GM19099 (cell line): Measurements from ENCODE around the gene AJAP1.

Source experiments
- POLR2A ChIP-seq: IDR thresholded peaks from 3 replicates; pipeline ENCODE4 v1.6.1; 2011; ENCODE audit warnings: low read depth; ENCODE audit not compliant: insufficient read length; ENCODE audit errors: extremely low read depth

AJAP1 gene

GRCh38 chr1:4626560-4627319 lies 27.7 kb upstream of the AJAP1 start:
- no peak for TF ChIP-seq POLR2A

DNA sequence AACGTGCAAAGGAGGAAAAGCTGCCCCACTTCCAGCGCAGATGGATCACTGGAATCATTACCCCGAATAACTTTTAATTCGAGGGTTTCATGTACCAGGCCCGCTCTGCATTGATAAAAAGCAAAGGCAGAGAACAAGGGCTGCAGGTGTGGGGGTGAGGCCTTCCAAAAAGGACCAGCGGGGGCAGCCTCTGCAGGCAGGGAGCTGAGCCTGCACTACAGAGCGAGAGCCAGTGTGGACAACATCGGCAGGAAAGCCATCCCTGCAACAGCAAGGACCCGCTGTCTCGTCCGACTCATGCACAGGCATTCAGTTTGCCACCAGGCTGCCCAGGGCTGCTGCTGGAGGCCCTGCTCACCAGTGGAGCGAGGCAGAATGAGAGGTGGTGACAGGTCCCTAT lies 27.1 kb upstream of the AJAP1 start:
- TF ChIP-seq POLR2A: no peak

- TF ChIP-seq POLR2A: no peak
Observed at GRCh38 chr1:4628992-4629391, 25.4 kb upstream of the AJAP1 start.

DNA sequence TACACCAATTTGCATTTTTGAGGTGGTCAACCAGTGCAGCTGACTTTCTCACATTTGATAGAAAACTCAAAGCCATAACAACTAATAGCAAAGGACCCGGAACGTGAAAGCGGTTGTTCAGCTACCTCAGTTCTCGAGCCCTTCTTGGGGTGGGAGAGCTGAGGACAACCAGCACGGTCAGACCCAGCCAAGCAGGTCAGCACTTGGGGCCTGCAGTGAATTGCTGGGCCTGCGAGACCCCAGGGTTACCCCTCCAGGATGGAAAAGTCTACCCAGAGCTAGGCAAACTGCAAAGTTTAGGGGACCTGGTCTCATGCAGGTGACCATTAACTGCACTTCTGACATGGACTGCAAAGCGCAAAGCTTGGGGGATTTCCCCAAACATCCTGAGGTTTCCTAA lies 23.8 kb upstream of the AJAP1 start:
- no peak for TF ChIP-seq POLR2A

DNA sequence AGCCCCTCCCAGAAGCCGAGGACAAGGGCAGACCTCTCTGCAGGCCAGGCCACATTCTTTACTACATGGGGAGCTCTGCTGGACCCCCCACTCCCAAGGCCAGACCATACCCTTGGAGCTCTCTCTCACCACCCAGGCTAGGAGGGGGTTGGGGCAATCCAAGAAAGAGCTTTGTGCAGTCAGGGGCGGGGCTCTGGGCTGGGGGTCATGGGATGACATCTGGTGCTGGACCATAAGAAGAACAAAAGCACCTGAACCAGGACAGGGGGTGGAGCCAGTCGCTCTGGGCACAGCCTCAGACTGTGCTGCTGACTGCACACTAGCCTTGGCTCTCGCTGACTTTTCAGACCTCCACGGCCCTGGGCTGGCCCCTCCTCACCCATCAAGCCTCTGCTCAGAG lies 23.1 kb upstream of the AJAP1 start:
- TF ChIP-seq POLR2A: no peak

DNA sequence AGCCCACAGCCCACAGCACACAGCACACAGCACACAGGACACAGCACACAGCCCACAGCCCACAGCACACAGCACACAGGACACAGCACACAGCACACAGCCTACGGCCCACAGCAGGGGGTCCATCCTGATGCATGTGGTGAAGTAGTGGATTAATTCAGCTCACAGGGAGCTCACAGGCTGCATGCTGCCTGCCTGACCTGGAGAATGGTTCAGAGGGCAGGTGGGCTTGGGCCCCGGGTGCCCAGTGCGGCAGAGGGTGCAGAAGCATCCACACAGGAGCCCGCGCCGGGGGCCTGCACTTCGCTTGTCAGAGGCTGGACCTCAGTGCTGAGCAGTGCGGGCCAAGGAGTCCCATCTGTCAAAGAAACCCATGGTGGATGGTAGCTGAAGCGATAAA lies 21.1 kb upstream of the AJAP1 start:
- TF ChIP-seq POLR2A: no peak

DNA sequence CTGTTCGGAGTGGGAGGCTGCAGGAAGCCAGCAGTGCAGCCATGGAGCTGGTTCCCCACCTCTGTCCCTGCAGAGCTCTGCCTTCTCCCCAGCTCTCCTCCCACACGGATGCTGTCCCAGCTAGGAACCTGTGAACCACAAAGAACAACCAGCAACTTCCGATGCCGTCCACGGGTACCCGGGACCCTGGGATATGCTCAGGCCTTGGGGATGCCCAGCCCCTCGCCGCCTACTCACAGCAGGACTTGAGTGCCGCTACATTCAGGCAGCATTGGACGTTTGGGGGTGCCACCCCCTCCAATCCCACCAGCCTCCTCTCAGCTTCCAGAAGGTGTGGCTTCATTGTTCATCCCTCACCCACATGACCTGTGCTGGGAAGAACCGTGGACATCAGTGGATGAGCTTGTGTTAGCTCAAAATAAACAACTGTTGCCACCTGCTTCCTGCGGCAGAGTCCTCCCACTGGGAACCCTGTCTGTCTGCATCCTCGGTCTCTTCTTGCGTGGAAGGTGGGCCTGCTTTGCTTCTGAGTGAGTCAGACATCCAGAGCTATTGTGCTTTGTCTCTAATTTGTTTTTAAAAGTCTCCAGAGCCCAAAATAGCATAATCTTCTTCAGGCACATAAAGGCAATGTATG lies 20.1 kb upstream of the AJAP1 start:
- no peak for TF ChIP-seq POLR2A

GRCh38 chr1:4634793-4635406 lies 19.5 kb upstream of the AJAP1 start:
- no peak for TF ChIP-seq POLR2A

DNA sequence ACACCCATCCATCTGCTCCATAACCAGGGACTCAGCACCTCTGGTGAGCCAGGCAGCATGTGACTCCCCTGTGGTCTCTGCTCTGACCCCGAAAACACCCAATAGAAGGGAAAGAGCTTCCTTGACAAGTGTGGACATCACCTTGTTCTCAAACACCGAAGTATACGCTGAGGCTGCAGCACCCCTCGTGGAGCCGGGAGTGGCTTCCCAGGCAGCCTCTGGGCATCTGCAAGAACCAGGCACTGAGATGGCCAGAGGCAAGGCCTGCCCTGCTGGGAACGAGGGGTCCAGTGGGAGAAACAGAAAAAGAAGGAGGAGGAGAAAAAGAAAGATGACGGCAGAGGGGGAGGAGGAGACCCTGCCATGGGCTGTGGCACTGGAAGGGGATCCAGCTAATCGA lies 18.2 kb upstream of the AJAP1 start:
- no peak for TF ChIP-seq POLR2A

GRCh38 chr1:4636644-4637380 lies 17.6 kb upstream of the AJAP1 start:
- TF ChIP-seq POLR2A: no peak

DNA sequence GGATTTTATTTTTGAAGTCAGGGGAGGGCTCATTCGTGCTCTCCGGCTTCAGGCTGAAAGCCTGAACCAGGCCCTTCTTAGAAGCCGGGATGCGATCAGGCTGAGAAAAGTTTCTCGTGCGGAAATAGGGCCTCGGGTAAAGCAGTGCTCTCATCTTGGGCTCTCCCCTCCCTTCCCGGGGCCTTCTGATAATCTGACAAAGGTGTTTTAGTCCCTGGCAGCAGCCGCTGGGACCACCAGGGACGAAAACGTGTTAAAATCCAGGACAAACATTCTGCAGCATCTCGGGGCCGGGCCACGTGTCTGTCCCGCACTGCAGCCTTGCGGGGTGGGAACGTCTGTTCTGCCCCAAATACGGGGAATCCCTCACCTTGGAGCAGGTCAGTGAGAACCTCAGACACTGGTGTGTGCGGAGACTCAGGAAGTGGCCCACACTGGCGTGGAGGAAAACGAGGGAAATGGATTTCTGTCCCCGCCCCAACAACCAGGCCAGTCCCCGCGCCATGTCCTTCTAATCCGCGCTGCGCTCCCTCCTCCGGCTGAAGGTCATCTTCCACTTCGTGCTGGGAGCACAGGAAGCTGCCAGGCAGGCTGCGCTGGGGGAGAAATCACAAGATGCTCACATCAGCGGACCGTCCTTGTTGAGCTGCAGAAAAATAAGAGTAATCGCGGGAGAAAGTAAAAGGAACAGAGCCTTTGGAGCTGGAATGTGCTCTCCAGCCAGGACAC lies 16.6 kb upstream of the AJAP1 start:
- no peak for TF ChIP-seq POLR2A

DNA sequence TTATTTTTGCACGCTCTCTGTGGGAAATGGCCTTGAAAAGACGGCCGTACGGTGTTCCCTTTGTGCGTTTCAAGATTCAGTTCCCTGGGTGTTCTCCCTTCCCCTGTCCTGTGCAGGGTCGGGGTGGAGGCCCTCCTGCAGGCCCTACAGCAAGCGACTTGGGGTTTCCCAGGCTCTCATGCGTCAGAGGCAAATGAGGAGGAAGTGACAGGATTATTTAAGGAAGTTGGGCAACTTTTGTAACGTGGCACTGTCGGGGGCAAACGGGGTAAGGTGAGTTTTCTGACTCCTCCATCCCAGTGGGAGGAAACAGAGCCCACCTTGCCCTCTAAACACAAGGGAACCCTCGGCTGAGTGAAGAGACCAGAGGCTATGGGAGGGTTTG lies 16.1 kb upstream of the AJAP1 start:
- TF ChIP-seq POLR2A: no peak

DNA sequence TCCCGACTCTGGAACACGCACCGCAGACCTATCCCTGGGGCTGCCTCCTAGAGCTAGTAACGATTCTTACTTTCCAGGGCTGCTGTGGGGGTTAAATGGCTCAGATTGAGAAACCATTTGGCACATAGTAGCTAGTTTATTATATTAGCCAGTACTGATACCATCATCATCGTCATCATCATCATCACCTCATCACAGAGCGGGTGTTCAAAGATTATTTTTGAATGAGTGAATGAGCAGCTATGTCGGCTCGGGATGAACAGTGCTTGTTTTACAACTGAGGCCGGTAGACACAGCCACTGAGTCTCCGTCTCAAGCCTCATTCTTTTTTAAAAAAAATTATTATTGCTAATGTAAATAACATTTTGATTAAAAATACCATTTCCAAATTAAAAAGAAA lies 13.5 kb upstream of the AJAP1 start:
- no peak for TF ChIP-seq POLR2A

DNA sequence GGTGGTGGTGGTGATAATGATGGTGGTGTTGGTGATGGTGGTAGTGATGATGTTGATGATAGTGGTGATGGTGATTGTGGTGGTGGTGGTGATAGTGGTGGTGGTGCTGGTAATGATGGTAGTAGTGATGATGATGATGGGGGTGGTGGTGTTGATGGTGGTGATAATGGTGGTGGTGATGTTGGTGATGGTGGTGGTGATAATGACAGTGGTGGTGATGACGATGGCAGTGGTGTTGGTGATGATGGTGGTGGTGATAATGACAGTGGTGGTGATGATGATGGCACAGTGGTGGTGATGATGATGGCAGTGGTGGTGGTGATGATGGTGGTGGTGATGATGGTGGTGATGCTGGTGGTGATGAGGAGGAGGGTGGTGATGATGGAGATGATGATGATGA lies 7.0 kb upstream of the AJAP1 start:
- TF ChIP-seq POLR2A: no peak

DNA sequence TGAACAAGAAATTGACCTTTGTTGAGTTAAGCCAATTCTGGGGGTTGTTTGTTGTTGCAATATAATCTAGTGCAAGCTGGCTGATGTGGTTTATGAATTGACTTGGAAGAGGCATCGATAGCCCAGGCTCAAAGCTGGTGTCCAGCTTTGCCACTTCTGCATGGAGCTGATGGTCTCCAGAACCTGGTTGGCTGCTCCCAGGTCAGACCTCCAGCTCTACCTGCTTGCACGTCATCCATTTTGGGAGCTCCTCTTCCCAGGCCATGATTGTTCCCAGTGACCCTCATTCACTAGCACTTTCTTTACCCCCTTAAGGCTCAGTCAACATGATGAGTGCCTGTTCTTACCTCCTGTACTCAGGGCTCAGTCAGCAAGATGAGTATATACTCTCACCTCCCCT lies 5.8 kb upstream of the AJAP1 start:
- TF ChIP-seq POLR2A: no peak

GRCh38 chr1:4650481-4650880 lies 3.9 kb upstream of the AJAP1 start:
- no peak for TF ChIP-seq POLR2A

- TF ChIP-seq POLR2A: no peak
Observed at GRCh38 chr1:4650981-4651380, 3.4 kb upstream of the AJAP1 start.
